Measurements from ENCODE around the gene PITX1.

The PITX1 gene

DNA sequence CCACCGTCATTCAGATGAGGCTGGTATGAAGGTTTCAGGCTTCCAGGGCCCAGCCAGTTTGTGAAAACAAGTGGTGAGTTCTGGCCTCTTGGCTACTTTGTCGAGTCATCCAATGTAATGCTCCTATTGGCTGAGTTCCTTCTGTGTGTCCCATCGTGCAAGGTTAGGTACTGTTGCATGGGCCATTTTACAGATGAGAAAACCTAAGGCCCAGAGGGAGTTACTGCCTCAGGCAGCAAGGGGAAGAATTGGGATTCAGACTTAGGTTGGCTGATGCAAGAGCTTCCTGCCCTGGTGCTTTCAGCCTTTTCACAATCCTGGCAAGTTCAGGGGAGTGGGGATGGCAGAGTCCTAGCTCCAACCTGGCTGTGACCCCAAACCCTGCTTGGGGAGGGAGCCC is 17.4 kb upstream of the PITX1 start:
- H3K4me1 ChIP-seq (ENCODE audit: control insufficient read depth, insufficient read depth, low read length): no peaks in the 10 kb centered on the region
- H3K4me3 ChIP-seq (ENCODE audit: low read depth, low read length): no peak overlapping the region
- H3K36me3 ChIP-seq (ENCODE audit: control insufficient read depth, insufficient read depth, low read length): no peaks in the 10 kb centered on the region
- no peak overlapping the region for H3K9ac ChIP-seq (ENCODE audit: low read depth, low read length)
- H3K9me3 ChIP-seq (ENCODE audit: control insufficient read depth, insufficient read depth, low read length): no peaks in the 10 kb centered on the region
- no peak overlapping the region for H3K27ac ChIP-seq (ENCODE audit: low read depth, low read length)
- H3K27me3 ChIP-seq (ENCODE audit: control insufficient read depth, insufficient read depth, low read length): peaks cover 92% of the 10 kb centered on the region

GRCh38 chr5:135050244-135050767 is 16.3 kb upstream of the PITX1 start:
- Histone ChIP-seq H3K9ac (ENCODE audit: low read depth, low read length) (no peak overlapping the region), H3K4me1 (ENCODE audit: control insufficient read depth, insufficient read depth, low read length) (no peaks in the 10 kb centered on the region), H3K4me3 (ENCODE audit: low read depth, low read length) (peak overlapping the region; percentile 62), H3K27ac (ENCODE audit: low read depth, low read length) (no peak overlapping the region), H3K36me3 (ENCODE audit: control insufficient read depth, insufficient read depth, low read length) (no peaks in the 10 kb centered on the region), H3K27me3 (ENCODE audit: control insufficient read depth, insufficient read depth, low read length) (peaks cover 93% of the 10 kb centered on the region), H3K9me3 (ENCODE audit: control insufficient read depth, insufficient read depth, low read length) (no peaks in the 10 kb centered on the region)

- no peak overlapping the region for H3K27ac ChIP-seq (ENCODE audit: low read depth, low read length)
- H3K27me3 ChIP-seq (ENCODE audit: control insufficient read depth, insufficient read depth, low read length): peaks cover 98% of the 10 kb centered on the region
- H3K4me3 ChIP-seq (ENCODE audit: low read depth, low read length): no peak overlapping the region
- no peaks in the 10 kb centered on the region for H3K36me3 ChIP-seq (ENCODE audit: control insufficient read depth, insufficient read depth, low read length)
- no peaks in the 10 kb centered on the region for H3K9me3 ChIP-seq (ENCODE audit: control insufficient read depth, insufficient read depth, low read length)
- H3K4me1 ChIP-seq (ENCODE audit: control insufficient read depth, insufficient read depth, low read length): no peaks in the 10 kb centered on the region
- H3K9ac ChIP-seq (ENCODE audit: low read depth, low read length): no peak overlapping the region
Measured at GRCh38 chr5:135048930-135049329, 14.9 kb upstream of the PITX1 start.

- Histone ChIP-seq H3K4me3 (ENCODE audit: low read depth, low read length) (no peak overlapping the region), H3K9me3 (ENCODE audit: control insufficient read depth, insufficient read depth, low read length) (no peaks in the 10 kb centered on the region), H3K9ac (ENCODE audit: low read depth, low read length) (no peak overlapping the region), H3K27ac (ENCODE audit: low read depth, low read length) (no peak overlapping the region), H3K27me3 (ENCODE audit: control insufficient read depth, insufficient read depth, low read length) (peaks cover 99% of the 10 kb centered on the region), H3K4me1 (ENCODE audit: control insufficient read depth, insufficient read depth, low read length) (no peaks in the 10 kb centered on the region), H3K36me3 (ENCODE audit: control insufficient read depth, insufficient read depth, low read length) (no peaks in the 10 kb centered on the region)
Measured at GRCh38 chr5:135048286-135048685, 14.3 kb upstream of the PITX1 start.

DNA sequence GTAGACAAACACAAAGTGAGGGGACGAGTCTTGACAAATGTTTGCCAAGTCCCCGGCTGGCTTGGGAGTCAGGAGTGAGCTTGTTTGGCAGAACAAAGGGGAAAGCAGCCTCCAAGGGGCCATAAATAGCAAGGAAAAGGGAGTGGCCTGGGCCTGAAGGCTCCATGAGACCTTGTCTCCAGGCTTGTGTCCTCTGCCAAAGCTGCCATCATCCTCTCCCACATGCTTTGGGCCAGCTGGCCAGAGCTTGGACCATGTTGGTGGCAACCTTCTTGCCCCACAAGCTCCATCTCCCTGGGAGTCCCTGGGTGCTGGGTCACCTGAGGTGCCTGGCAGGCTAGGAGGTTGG is 13.3 kb upstream of the PITX1 start:
- Histone ChIP-seq H3K36me3 (ENCODE audit: control insufficient read depth, insufficient read depth, low read length) (no peaks in the 10 kb centered on the region), H3K4me3 (ENCODE audit: low read depth, low read length) (no peak overlapping the region), H3K9ac (ENCODE audit: low read depth, low read length) (no peak overlapping the region), H3K4me1 (ENCODE audit: control insufficient read depth, insufficient read depth, low read length) (no peaks in the 10 kb centered on the region), H3K9me3 (ENCODE audit: control insufficient read depth, insufficient read depth, low read length) (no peaks in the 10 kb centered on the region), H3K27me3 (ENCODE audit: control insufficient read depth, insufficient read depth, low read length) (peaks cover 99% of the 10 kb centered on the region), H3K27ac (ENCODE audit: low read depth, low read length) (no peak overlapping the region)

GRCh38 chr5:135046661-135047346 is 12.8 kb upstream of the PITX1 start:
- H3K27ac ChIP-seq (ENCODE audit: low read depth, low read length): no peak overlapping the region
- H3K9ac ChIP-seq (ENCODE audit: low read depth, low read length): no peak overlapping the region
- no peaks in the 10 kb centered on the region for H3K36me3 ChIP-seq (ENCODE audit: control insufficient read depth, insufficient read depth, low read length)
- no peak overlapping the region for H3K4me3 ChIP-seq (ENCODE audit: low read depth, low read length)
- H3K4me1 ChIP-seq (ENCODE audit: control insufficient read depth, insufficient read depth, low read length): no peaks in the 10 kb centered on the region
- H3K9me3 ChIP-seq (ENCODE audit: control insufficient read depth, insufficient read depth, low read length): no peaks in the 10 kb centered on the region
- peaks cover 99% of the 10 kb centered on the region for H3K27me3 ChIP-seq (ENCODE audit: control insufficient read depth, insufficient read depth, low read length)

DNA sequence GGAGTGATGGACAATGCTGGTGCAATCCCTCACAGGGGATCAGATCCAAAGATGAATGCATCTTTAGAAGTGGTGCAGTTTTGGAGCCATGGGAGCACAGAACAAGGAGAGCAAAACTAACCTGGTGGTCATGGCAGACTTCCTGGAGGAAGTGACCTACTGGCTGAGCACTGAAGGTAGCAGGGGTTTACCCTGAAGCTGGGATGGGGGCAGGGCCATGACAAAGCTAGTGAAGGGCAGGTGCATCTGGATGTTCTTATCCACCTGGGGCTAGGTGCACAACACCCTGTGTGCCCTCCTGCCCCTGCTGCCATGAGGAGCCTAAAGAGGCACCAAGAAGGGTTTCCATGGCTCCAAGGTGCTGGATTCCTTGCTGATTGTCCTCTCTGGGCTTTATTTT is 11.5 kb upstream of the PITX1 start:
- Histone ChIP-seq H3K4me3 (ENCODE audit: low read depth, low read length) (no peak overlapping the region), H3K9me3 (ENCODE audit: control insufficient read depth, insufficient read depth, low read length) (no peaks in the 10 kb centered on the region), H3K4me1 (ENCODE audit: control insufficient read depth, insufficient read depth, low read length) (peaks cover 6% of the 10 kb centered on the region; the same call in 1 of the 2 replicates), H3K27ac (ENCODE audit: low read depth, low read length) (no peak overlapping the region), H3K27me3 (ENCODE audit: control insufficient read depth, insufficient read depth, low read length) (peaks cover 99% of the 10 kb centered on the region), H3K36me3 (ENCODE audit: control insufficient read depth, insufficient read depth, low read length) (no peaks in the 10 kb centered on the region), H3K9ac (ENCODE audit: low read depth, low read length) (no peak overlapping the region)

DNA sequence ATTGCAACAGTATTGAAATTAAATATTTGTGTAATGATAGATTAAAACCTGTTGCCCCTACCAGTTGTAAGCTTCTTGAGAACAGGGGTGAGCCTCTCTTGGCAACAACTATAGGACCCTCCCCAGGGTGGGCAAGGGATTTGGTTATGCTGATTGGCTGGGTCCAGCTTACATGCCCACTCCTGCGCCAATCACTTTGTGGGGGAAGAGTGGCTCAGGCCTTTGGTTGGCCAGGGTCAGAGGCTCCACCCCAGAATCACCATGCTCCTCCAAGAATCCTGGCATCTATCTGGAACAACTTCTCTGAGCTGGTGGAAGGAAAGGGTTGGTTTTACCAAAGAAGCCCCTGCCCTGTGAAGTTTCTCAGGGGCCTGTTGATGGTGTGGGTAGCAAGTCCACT is 8.6 kb upstream of the PITX1 start:
- Histone ChIP-seq H3K27me3 (ENCODE audit: control insufficient read depth, insufficient read depth, low read length) (peaks cover 99% of the 10 kb centered on the region), H3K36me3 (ENCODE audit: control insufficient read depth, insufficient read depth, low read length) (no peaks in the 10 kb centered on the region), H3K9ac (ENCODE audit: low read depth, low read length) (no peak overlapping the region), H3K4me3 (ENCODE audit: low read depth, low read length) (no peak overlapping the region), H3K27ac (ENCODE audit: low read depth, low read length) (no peak overlapping the region), H3K4me1 (ENCODE audit: control insufficient read depth, insufficient read depth, low read length) (peaks cover 9% of the 10 kb centered on the region; the same call in 1 of the 2 replicates), H3K9me3 (ENCODE audit: control insufficient read depth, insufficient read depth, low read length) (no peaks in the 10 kb centered on the region)

- peaks cover 100% of the 10 kb centered on the region for H3K27me3 ChIP-seq (ENCODE audit: control insufficient read depth, insufficient read depth, low read length)
- H3K36me3 ChIP-seq (ENCODE audit: control insufficient read depth, insufficient read depth, low read length): no peaks in the 10 kb centered on the region
- H3K4me1 ChIP-seq (ENCODE audit: control insufficient read depth, insufficient read depth, low read length): peaks cover 9% of the 10 kb centered on the region; the same call in 1 of the 2 replicates
- no peak overlapping the region for H3K4me3 ChIP-seq (ENCODE audit: low read depth, low read length)
- H3K9ac ChIP-seq (ENCODE audit: low read depth, low read length): no peak overlapping the region
- H3K27ac ChIP-seq (ENCODE audit: low read depth, low read length): no peak overlapping the region
- no peaks in the 10 kb centered on the region for H3K9me3 ChIP-seq (ENCODE audit: control insufficient read depth, insufficient read depth, low read length)
Measured at GRCh38 chr5:135041726-135042125, 7.7 kb upstream of the PITX1 start.

GRCh38 chr5:135041145-135041587 is 7.1 kb upstream of the PITX1 start:
- Histone ChIP-seq H3K27me3 (ENCODE audit: control insufficient read depth, insufficient read depth, low read length) (peaks cover 100% of the 10 kb centered on the region), H3K36me3 (ENCODE audit: control insufficient read depth, insufficient read depth, low read length) (no peaks in the 10 kb centered on the region), H3K4me1 (ENCODE audit: control insufficient read depth, insufficient read depth, low read length) (peaks cover 9% of the 10 kb centered on the region; the same call in 1 of the 2 replicates), H3K9ac (ENCODE audit: low read depth, low read length) (no peak overlapping the region), H3K9me3 (ENCODE audit: control insufficient read depth, insufficient read depth, low read length) (no peaks in the 10 kb centered on the region), H3K27ac (ENCODE audit: low read depth, low read length) (no peak overlapping the region), H3K4me3 (ENCODE audit: low read depth, low read length) (peak overlapping the region; percentile 48)

DNA sequence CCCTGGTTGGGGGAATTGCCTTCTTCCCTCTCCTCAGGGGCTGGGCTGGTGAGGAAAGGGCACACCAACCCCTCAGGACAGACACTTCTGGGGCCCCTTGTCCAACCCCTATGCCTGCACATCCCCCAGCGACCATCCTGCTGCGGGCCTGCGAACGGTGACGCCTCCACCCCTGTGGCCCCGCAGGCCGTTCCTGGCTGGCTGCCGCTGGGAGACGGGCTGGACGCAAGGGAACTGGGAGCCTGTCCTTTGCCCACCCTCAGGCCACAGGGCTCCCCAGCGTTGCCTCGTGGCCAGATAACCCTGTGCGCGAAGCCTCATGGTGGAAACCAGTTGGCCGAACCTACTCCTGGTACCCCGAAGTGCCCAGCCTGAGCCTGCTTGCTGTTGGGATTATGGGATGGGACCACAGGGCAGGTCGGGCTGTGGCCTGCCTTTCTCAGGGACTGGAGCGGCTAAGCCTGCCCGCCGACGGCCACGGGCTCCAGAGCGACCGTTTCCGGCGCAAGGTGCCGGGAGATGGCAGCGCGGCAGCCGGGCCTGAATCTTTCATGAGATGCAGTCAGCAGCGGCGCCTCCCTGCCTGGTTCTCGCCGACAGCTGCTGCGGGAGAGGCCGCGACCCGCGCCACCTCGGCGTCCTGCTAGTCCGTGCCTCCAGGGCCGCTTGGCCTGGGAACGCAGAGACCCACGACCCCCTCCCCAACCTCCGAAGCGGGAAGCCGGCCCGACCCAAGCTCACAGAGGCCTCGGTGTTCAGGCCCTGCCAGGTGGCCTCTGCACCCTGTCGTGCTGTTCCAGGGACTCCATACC is 6.5 kb upstream of the PITX1 start:
- peaks cover 100% of the 10 kb centered on the region for H3K27me3 ChIP-seq (ENCODE audit: control insufficient read depth, insufficient read depth, low read length)
- H3K4me3 ChIP-seq (ENCODE audit: low read depth, low read length): peak overlapping the region; percentile 48
- no peaks in the 10 kb centered on the region for H3K9me3 ChIP-seq (ENCODE audit: control insufficient read depth, insufficient read depth, low read length)
- no peaks in the 10 kb centered on the region for H3K36me3 ChIP-seq (ENCODE audit: control insufficient read depth, insufficient read depth, low read length)
- H3K9ac ChIP-seq (ENCODE audit: low read depth, low read length): no peak overlapping the region
- peaks cover 9% of the 10 kb centered on the region; the same call in 1 of the 2 replicates for H3K4me1 ChIP-seq (ENCODE audit: control insufficient read depth, insufficient read depth, low read length)
- no peak overlapping the region for H3K27ac ChIP-seq (ENCODE audit: low read depth, low read length)
